Measurements from ENCODE around the gene HLCS.

Gene HLCS

GRCh38 chr21:36706951-36707762, 259.3 kb downstream of the HLCS start:
- no peak for DNase-seq (ENCODE audit: low read depth in 3 of 3, low spot score in 1 of 3)

GRCh38 chr21:36706482-36706852, 260.0 kb downstream of the HLCS start:
- DNase-seq (ENCODE audit: low read depth in 3 of 3, low spot score in 1 of 3), result no peak

- DNase-seq (ENCODE audit: low read depth in 3 of 3, low spot score in 1 of 3), result no peak
Measured at GRCh38 chr21:36705679-36706481, 260.6 kb downstream of the HLCS start.

GRCh38 chr21:36704958-36705678, 261.4 kb downstream of the HLCS start:
- DNase-seq (ENCODE audit: low read depth in 3 of 3, low spot score in 1 of 3), result no peak

- DNase-seq (ENCODE audit: low read depth in 3 of 3, low spot score in 1 of 3), result no peak
Measured at GRCh38 chr21:36704281-36704957, 262.1 kb downstream of the HLCS start.

- DNase-seq (ENCODE audit: low read depth in 3 of 3, low spot score in 1 of 3), result no peak
Measured at GRCh38 chr21:36703626-36704280, 262.7 kb downstream of the HLCS start.

GRCh38 chr21:36703123-36703522, 263.3 kb downstream of the HLCS start:
- DNase-seq (ENCODE audit: low read depth in 3 of 3, low spot score in 1 of 3), result no peak

- no peak for DNase-seq (ENCODE audit: low read depth in 3 of 3, low spot score in 1 of 3)
Measured at GRCh38 chr21:36702622-36702968, 263.9 kb downstream of the HLCS start.

GRCh38 chr21:36701756-36702621, 264.5 kb downstream of the HLCS start:
- DNase-seq (ENCODE audit: low read depth in 3 of 3, low spot score in 1 of 3), result no peak

GRCh38 chr21:36700971-36701755, 265.3 kb downstream of the HLCS start:
- no peak for DNase-seq (ENCODE audit: low read depth in 3 of 3, low spot score in 1 of 3)

Data from stimulated activated CD4-positive, alpha-beta T cell treated with anti-CD3 and anti-CD28 coated beads, TNF-alpha, amount 100 ng/mL, for 1 hour (primary cell).